HG03571 (cell line): ENCODE measurements around the gene RB1.
A peak's percentile ranks its signal among the peaks of the same experiment; 100 is the strongest.

Experiments used
- ATAC-seq: cut with Tn5 transposase; IDR thresholded peaks from one replicate; pipeline ENCODE4 v1.9.1; 2021; ENCODE audit not compliant: unreplicated experiment

The RB1 gene

GRCh38 chr13:48303359-48304142 lies at the start of gene RB1:
Gene RB1, plus strand, starts transcription at chr13:48303751. Its CDS starts 162 bp downstream, at chr13:48303913.
- ATAC-seq, result peak; percentile 82

GRCh38 chr13:48253849-48254248 lies 49.7 kb upstream of the RB1 start:
- no peak for ATAC-seq

GRCh38 chr13:48255090-48255489 lies 48.5 kb upstream of the RB1 start:
- ATAC-seq, result no peak

GRCh38 chr13:48255954-48256353 lies 47.6 kb upstream of the RB1 start:
- ATAC-seq, result no peak

GRCh38 chr13:48258002-48258401 lies 45.5 kb upstream of the RB1 start:
- ATAC-seq, result no peak

- ATAC-seq, result no peak
Observed at GRCh38 chr13:48258430-48258829, 45.1 kb upstream of the RB1 start.

- no peak for ATAC-seq
Observed at GRCh38 chr13:48260970-48261369, 42.6 kb upstream of the RB1 start.

- no peak for ATAC-seq
Observed at GRCh38 chr13:48263196-48263595, 40.4 kb upstream of the RB1 start.

GRCh38 chr13:48264058-48264457 lies 39.5 kb upstream of the RB1 start:
- ATAC-seq, result no peak

- ATAC-seq, result no peak
Observed at GRCh38 chr13:48265217-48265815, 38.2 kb upstream of the RB1 start.

- ATAC-seq, result no peak
Observed at GRCh38 chr13:48266150-48266549, 37.4 kb upstream of the RB1 start.

- no peak for ATAC-seq
Observed at GRCh38 chr13:48266701-48267639, 36.6 kb upstream of the RB1 start.

GRCh38 chr13:48268019-48268418 lies 35.5 kb upstream of the RB1 start:
- ATAC-seq, result no peak

- ATAC-seq, result no peak
Observed at GRCh38 chr13:48273346-48273745, 30.2 kb upstream of the RB1 start.

- no peak for ATAC-seq
Observed at GRCh38 chr13:48275507-48275906, 28.0 kb upstream of the RB1 start.

GRCh38 chr13:48278806-48279205 lies 24.7 kb upstream of the RB1 start:
- no peak for ATAC-seq

- ATAC-seq, result no peak
Observed at GRCh38 chr13:48281556-48281955, 22.0 kb upstream of the RB1 start.

GRCh38 chr13:48291730-48292129 lies 11.8 kb upstream of the RB1 start:
- ATAC-seq, result no peak

GRCh38 chr13:48292650-48293049 lies 10.9 kb upstream of the RB1 start:
- no peak for ATAC-seq

GRCh38 chr13:48294653-48295052 lies 8.9 kb upstream of the RB1 start:
- ATAC-seq, result no peak

GRCh38 chr13:48295271-48295670 lies 8.3 kb upstream of the RB1 start:
- ATAC-seq, result no peak

GRCh38 chr13:48296528-48296927 lies 7.0 kb upstream of the RB1 start:
- no peak for ATAC-seq
